HEK293 (cell line): ENCODE results near the gene HPCAL1.

Experiments used
- CTCF ChIP-seq: fragments of 450-650 bp; formaldehyde crosslinking; IDR thresholded peaks from 2 replicates; pipeline ENCODE4 v1.5.1; 2016; ENCODE audit warnings: missing biosample characterization, missing genetic modification characterization
- PBX3 ChIP-seq: sonication (generic); formaldehyde crosslinking; IDR thresholded peaks from 2 replicates; pipeline ENCODE4 v1.8.1; 2022; ENCODE audit warnings: mild to moderate bottlenecking, moderate library complexity, missing genetic modification reagents
- ZNF426 ChIP-seq: fragments of 450-650 bp; formaldehyde crosslinking; IDR thresholded peaks from 2 replicates; pipeline ENCODE4 v1.5.1; 2017; ENCODE audit warnings: missing biosample characterization, missing genetic modification characterization, mild to moderate bottlenecking, inconsistent platforms, moderate library complexity
- ZNF501 ChIP-seq: fragments of 450-650 bp; formaldehyde crosslinking; IDR thresholded peaks from 2 replicates; pipeline ENCODE4 v1.5.1; 2016; ENCODE audit warnings: missing biosample characterization, missing genetic modification characterization
- ZNF843 ChIP-seq: fragments of 450-650 bp; formaldehyde crosslinking; IDR thresholded peaks from 2 replicates; pipeline ENCODE4 v1.5.1; 2016; ENCODE audit warnings: missing biosample characterization, missing genetic modification characterization
- ZSCAN5A ChIP-seq: fragments of 450-650 bp; formaldehyde crosslinking; IDR thresholded peaks from 2 replicates; pipeline ENCODE4 v1.5.1; 2016; ENCODE audit warnings: missing biosample characterization, missing genetic modification characterization

GRCh38 chr2:10331027-10331701 is 28.5 kb downstream of the HPCAL1 start:
- no peak for TF ChIP-seq PBX3
- TF ChIP-seq CTCF (tag by site-specific recombination), result no peak
- TF ChIP-seq ZNF843 (tag by site-specific recombination), result no peak
- TF ChIP-seq ZSCAN5A (tag by site-specific recombination), result no peak
- TF ChIP-seq ZNF426, result no peak
- TF ChIP-seq ZNF501 (tag by site-specific recombination), result no peak
